GM19468 (cell line): ENCODE data around the gene APLP2.
A peak's percentile ranks its signal among the peaks of the same experiment; 100 is the strongest.
"Not testable (repeated sequence)": the region's sequence is repeated elsewhere in the genome, so short reads cannot be mapped to it uniquely, and the experiment has no call there.

Experiments
- ATAC-seq: cut with Tn5 transposase; IDR thresholded peaks from one replicate; pipeline ENCODE4 v1.9.1; 2021; ENCODE audit warnings: mild to moderate bottlenecking, moderate library complexity, moderate number of reproducible peaks; ENCODE audit not compliant: unreplicated experiment; ENCODE audit errors: extremely low read depth

The APLP2 gene

DNA sequence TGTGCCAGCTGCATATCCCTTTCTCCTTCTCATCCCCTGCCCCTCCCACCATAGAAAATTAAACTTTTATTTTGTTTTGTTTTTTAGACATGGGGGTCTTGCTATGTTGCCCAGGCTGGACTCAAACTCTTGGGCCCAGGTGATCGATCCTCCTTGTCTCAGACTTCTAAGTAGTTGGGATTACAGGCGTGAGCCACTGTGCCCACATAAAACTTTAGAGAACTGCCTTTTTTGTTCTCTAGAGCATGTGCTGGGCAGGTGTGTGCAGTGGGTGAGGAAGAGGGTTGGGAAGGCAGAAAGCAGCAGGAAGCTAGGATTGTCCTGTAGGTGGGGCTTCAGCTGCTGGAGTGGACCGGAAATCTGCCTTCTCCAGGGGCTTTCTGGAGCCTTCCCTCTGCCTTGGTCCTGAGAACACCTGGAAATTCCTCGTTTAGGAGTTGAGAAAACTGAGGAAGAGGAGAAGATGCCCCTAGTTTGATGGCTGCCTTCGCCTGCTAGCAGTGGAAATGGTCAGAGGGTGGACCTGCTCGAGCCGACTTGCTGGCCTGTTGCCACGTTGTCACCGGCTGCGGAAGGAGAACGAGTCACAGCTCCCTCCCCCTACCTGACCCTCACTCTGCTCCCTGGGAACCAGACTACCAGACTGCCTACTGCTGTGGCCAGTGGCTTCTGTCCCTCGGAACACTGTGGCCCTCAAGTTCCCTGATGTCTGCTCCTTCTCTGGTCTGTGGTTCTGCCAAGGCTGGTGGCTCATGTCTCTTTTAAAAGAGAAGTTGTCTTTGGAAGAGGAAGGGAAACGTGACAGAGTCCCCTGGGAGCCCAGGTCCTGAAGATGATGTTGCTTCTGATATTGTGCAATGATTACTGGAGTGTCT is 93.9 kb downstream of the APLP2 start:
- ATAC-seq: no peak

DNA sequence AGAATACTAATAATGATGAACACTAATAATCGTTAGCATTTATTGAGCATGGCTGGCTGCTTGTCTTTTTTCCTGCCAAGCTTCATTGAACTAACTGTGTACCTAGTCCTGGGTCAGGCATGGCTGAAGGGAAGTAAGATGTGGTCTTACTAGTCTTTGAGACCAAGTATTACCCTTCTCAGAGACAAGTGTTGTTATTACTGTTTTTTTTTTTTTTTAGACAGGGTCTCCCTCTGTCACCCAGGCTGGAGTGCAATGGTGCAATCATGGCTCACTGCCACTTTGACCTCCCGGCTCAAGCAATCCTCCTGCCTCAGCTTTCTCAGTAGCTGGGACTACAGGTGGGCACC is 94.5 kb downstream of the APLP2 start:
- no peak for ATAC-seq

DNA sequence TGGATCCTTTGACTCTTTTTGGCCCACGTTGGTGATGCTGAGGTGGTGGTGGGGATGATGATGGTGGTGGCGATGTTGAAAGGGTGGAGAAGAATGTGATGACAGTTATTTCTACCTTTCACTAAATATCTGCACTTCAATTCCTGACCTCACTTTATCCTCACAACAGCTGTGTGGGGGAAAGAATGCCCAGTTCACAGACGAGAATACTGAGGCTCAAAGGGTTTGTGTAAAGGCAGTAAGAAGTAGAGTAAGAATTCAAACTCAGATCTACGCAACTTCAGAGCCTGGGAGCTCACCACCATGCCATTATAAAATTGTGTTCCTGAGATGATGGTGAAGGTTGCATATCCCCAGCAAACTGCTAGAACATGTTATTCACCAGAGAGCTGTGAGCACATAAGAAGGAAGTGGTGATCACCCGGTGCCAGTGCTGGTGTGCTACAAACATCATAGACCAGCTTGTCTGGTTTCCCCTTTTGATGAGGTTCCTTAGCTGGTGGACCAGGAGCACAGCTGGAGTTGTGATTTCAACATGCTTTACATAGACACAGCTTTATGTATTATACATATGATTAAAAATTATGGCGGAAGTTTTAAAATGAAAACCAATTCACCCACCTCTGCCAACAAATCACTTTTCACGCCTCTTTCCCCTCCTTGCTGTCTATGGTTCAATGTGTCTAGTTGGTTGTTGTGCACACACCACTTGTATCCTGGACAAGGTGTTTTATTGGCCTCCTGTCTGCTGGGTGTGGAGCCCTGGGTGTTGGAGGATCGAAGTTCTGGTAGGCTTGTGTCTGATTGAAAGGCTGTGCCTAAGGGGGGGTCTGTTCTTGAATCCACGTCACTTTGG is 96.1 kb downstream of the APLP2 start:
- no peak for ATAC-seq

GRCh38 chr11:130166457-130166784 is 96.7 kb downstream of the APLP2 start:
- ATAC-seq: peak; percentile 55

DNA sequence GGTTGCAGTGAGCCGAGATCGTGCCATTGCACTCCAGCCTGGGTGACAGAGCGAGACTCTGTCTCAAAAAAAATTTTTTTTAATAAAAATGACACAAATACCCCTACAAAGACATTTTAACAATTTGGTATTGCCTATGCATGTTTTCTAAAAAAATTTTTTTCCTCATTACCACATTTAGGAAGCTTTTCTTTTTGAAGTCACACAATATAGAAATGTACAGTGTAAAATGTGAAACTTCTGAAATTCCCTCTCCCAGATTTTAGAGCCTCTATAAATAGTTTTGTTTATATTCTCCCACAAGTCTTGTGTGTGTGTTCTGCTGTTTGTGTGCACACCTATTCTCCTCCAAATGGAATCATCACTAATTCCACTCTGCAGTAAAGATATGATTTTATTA is 97.5 kb downstream of the APLP2 start:
- ATAC-seq: no peak

DNA sequence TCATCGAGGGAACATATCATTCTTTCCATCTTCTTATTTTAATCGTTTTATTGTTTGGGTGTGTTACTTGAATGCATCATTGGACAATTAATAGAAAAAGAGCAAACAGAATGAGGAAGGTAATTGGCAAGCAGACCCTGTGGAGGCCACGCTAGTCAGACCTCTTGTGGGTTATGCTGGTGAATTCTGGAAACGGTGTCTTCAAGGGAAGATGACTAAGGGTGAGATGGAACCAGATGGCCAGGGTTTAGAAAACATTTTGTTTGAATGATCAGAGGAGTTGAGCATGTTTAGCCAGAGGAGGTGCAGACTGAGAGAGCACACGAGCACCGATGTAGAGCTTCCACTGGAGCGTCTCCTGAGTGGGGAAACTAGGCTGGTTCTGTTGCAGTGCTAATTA is 98.4 kb downstream of the APLP2 start:
- ATAC-seq: no peak

- no peak for ATAC-seq
These were observed 100.7 kb downstream of the APLP2 start for GRCh38 chr11:130170345-130170744.

GRCh38 chr11:130171534-130171933 is 101.8 kb downstream of the APLP2 start:
- ATAC-seq: no peak

DNA sequence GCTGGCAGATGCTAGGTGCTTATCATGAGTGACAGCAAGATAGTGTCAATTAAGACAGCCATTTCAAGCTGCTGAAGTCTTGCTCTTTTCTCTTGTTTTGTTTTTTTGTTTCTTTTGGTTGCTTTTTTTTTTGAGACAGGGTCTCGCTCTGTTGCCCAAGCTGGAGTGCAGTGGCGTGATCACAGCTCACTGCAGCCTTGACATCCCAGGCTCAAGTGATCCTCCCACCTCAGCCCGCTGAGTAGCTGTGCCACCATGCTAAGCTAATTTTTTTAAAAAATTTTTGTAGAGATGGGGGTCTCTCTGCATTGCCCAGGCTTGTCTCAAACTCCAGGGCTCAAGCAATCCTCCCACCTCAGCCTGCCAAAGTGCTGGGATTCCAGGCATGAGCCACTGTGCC is 102.3 kb downstream of the APLP2 start:
- ATAC-seq: not testable (repeated sequence)

- ATAC-seq: no peak
These were observed 104.9 kb downstream of the APLP2 start for GRCh38 chr11:130174642-130175041.

DNA sequence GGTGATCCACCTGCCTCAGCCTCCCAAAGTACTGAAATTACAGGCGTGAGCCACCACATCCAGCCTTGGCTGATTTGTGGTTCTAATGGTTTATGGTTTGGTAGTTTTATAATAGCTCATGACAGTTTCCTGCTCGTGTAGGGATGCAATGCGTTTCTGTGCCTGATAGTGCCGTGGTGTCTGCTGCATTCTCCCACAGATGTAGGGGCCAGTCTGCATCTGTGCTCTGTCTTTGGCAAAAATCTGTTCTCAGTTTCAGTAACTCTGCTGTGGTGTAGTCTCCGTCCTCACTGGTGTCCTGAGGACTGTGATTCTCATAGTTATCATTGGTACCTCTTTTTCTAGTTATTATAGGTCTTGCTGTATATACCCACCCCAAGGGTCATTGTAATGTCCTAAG is 106.2 kb downstream of the APLP2 start:
- ATAC-seq: no peak

DNA sequence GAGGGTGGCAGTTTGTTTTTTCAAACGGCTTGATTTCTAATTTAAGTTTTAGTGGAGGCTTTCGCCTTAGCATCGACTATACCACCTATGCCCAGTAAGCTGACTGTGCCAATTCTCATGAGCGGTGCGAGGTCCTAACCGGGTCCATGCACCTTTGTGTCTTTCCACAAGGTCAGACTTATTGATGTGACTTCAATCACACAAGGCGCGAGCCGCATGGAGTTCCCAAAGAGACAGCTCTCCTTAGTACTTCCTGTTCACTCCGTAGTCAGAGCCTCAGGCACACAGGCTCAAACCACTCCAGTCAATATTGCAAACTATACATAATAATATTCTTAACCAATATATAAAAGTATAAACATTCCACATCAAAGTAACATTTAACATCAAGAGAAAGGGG is 108.1 kb downstream of the APLP2 start:
- no peak for ATAC-seq

GRCh38 chr11:130178441-130179339 is 109.0 kb downstream of the APLP2 start:
- no peak for ATAC-seq

DNA sequence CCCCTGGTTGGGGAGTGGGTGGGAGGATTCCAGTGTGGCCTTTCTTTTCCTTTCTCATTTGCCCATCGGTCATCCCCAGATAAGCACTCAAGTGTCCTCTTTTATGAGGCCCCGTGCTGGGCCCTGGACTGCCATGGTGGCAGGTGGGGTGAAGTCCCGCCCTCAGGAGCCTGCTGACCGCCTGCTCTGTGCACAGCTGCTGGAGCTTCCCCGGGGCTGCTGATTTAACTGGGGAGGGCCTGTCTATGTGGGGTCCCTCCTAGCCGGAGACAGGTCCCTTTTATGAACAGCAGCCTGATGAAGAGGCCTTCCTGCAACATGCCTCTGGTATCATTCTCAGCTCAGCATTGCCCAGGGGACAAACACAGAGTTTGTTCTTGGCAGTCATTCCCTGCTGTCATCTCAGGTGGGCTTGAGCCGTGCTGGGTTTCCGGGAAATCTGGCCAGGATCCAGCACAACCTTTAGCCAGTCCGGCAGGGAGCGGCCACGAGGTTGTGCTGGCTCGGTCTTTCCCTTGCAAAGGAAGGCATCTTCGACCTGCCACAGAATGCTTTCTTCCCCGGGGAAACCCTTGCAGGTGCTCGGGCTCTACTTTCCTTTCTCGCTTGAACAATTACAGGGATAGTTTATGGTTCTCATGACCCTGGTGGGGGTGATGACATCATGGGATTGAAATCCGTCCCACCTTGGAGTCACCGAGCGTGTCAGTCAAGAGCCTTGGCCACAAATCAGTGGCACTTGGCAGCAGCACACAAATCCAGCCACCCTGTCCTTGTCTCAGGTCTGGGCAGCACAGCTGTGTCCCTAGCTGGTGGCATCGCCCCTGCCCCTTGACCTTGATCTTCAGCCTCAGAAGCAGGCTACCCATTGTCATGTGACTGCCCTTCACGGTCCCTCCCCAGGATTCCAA is 110.0 kb downstream of the APLP2 start:
- ATAC-seq: no peak

DNA sequence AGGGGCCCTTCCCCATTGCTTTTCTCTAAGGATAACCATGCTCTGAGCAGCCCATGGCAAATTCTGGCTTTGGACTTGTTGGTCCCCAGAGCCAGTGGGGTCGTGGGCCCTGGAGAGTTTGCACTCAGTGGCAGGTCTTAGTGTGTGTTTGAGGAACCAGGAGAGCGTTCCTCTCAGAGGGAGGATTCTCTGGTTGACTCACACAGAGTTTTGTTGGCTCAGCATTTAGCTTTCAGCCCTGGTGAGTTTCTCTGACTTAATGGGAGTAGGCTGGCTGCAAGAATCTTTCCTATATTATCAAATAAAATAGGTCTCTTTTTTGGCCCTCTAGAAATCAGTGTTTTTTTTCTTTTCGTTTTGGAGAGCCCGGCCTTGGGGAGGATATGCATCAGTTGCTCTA is 110.8 kb downstream of the APLP2 start:
- ATAC-seq: no peak

- no peak for ATAC-seq
These were observed 111.2 kb downstream of the APLP2 start for GRCh38 chr11:130180896-130181294.

- peak; percentile 13 for ATAC-seq
These were observed 111.9 kb downstream of the APLP2 start for GRCh38 chr11:130181295-130182272.

DNA sequence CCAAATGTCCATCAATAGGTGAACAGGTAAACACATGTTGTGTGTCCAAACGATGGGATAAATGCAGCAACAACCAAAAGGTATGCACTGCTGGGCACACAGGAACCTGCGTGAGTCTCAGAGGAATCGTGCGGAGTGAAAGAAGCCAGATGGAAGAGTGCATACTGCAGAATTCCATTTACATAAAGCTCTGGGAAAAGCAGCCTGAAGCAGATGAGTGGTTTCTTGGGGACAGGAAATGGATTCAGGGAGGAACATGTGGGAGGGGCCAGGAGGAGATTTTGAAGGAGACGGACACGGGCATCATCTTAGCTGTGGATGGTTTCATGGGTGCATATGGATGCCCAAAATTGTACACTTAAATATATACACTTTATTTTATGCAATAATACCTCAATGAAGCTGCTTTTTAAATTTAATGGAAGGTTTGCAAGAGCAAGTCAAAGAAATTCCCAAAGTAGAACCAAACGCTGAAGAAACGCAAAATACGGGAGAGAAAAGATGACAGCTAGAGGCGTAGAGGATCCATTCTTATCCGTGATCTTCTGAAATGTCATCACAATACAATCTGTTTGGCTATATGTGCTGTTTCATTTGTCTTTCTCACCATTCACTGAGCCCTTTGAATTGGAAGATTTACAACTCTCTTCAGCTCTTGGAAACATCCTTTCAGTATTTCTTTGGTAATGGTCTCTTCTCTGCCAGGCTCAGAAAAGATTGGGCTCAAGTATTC is 114.3 kb downstream of the APLP2 start:
- no peak for ATAC-seq
